ENCODE measurements around the gene AHDC1.
"Not testable (repeated sequence)": the region's sequence is repeated elsewhere in the genome, so short reads cannot be mapped to it uniquely, and the experiment has no call there.

The AHDC1 gene

DNA sequence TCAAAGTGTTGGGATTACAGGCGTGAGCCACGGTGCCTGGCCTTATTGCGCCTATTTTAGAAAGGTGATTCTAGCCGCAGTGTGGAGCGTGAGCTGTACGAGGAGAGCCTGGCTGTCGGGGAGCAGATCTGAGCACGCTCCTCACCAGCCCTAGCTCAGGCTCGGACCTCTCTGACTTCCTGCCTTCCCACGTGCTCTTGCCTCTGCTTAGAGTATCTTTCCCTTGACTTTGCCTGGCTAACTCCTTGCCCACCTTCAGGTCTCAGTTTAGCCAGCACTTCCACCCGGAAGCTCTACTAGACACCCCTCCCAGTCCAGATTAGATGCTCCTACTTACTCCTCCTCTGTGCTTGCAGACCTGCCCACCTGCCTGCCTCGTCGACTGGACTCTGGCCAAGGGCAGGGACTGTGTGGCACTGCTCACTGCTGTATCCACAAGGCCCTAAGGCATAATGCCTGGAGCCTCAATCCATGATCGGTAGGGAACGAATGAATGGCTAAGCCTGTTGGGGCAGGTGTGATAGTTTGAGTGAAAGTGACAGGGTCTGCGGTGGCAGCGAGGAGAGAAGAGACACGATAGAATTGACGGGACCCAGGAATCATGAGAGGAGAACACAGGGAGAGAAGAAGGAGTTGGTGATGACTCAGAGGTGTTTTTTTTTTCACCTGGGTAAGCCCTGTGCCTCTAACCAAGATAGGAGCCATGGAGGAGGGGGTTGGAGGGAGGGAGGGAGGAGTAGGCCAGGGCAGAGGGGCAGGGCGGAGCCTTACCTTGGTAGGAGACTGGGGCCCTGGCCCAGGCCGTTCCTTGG lies 85.8 kb downstream of the AHDC1 start:
- DNase-seq (ENCODE audit: low spot score): no peak

DNA sequence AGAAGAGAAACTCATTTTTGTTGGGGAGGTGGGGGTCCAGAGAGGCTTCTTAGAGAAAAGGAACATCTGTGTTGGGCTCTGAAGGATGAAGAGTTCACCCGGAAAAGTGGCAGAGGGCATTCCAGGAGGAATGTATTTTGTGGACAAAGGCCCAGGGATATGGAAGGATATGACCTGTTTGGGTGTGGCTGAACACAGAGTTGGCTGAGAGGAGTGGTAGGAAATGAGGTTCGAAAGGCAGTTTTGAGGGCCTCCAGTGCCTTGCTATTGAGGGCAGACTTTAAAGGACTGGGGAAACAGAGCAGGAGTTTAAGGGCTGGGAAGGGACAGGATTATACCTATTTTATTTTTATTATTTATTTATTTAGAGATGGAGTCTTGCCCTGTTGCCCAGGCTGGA lies 86.6 kb downstream of the AHDC1 start:
- no peak for DNase-seq (ENCODE audit: low spot score)

DNA sequence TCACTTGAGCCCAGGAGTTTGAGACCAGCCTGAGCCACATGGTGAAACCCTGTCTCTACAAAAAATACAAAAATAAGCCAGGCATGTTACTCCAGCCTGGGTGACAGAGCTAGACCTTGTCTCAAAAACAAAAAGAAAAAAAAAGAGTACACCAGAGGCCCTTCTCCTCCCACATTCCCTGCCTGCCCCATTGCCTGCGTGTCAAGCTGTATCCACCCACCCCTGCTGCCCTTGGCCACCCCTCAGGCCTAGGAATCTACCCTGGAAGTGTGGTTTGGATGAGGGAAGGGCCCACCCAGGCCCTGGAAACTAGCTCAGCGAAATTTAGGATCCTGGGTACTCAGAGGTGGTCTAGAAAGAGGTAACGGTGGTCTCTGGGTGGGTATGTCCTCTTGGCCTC lies 88.3 kb downstream of the AHDC1 start:
- no peak for DNase-seq (ENCODE audit: low spot score)

DNA sequence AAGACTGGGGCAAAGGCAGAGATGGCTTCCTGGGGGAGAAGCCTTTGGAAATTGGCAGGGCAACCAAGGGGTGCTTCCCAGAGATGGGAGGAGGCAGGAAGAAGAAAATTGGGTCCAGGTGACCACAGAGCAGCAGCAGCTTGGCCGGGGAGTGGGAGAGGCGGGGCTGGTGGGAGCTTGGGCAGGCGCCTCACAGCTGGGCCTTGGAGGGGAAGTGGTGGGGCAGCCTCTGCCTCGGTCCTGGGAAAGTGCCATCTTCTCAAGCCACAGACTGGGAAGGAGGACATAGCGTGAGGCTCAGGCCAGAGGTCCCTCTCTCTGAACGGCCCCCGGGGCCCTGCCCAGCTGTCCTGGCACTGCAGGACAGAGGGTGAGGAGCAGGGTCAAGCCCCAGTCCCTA lies 90.0 kb downstream of the AHDC1 start:
- DNase-seq (ENCODE audit: low spot score): no peak

DNA sequence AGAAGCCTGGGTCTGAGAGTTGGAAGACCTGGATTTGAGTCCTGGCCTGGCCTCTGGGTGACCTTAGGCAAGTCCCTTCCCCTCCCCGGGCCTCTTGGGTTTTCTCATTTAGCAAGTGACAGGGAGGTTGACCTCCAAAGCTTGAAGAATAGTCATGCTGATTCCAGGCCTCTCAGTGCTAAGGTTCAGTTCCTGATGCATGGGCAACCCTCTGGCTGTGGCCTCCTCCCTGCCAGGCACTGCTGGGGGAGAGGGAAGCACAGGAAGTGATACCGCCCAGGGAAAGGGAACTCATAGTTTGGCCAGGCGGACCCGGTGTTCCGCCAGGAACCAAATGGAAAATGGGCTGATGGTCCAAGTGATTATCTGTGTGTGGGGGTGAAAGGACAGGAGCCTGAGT lies 90.4 kb downstream of the AHDC1 start:
- DNase-seq (ENCODE audit: low spot score): no peak

DNA sequence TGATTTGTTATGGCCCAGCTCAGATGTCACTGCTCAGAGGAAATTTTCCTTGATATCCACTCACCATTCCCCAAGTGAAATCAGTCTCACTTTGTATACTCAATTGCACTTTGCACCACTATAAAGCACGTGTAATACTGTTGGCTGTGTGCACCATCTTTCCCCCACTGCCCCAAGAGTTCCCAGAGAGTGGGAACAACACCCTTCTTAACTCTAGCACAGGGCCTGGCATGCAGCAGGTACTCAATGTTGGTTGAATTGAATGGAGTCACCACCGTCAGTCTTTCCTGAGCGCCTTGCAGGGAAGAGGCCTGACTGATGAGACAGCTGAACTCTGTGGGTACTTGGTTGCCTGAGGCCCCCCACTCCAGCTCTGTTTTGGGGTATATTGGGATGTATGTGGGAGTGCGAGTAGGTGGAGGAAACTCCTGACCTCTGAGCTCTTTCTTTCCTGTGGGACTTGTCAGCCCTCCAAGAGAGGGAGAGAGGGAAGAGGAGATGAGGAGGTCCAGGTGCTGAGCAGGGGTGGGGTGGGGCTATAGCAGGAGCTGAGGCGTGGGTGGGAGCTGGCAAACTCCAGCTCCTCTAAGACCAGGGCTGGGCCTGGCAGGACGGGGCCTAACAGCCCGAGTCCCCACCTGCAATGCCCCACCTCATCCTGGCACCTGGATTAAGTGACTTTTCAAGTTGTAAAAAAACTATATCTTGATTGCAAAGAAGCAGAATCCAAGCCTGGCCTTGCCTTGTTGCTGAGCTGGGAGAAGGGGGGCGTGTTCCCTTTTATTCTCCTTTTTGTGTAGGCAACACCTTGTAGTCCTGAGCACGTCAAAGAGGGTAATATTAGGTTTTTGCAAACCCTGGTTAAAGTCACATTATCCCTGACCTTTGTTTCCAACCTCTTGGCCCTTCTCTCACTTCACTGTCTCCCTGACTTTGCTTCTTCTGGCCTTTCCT lies 94.5 kb downstream of the AHDC1 start:
- no peak for DNase-seq (ENCODE audit: low spot score)

DNA sequence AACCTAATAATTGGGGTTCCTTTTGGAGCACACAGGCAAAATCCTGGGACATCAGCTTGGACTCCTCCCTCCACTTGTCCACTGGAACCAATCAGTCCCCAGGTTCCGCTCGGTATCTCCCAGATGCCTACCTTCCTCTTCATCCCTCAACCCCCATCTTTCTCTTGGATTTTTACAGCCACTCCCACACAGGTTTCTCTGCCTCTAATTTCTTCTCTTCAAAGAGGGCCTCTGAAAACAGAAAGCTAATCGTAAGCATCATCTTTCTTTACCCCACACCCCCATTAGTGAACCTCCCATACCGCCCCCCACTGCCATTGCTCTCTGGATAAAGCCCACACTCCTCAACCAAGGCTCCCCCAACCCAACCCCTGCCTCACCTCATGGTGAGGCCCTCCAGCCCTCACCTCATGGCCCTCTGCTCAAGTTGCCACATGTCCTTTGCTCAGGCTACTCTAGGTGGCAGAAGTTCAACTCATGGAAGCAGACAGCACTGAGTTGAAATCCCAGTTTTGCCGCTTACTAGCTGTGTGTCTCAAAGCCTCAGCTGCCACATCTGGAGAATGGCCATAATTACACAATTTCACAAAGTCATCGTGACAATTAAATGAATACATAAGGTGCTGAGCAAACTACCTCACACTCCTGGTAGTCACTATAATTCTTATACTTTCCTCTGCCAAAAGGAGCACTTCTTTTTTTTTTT lies 95.8 kb downstream of the AHDC1 start:
- DNase-seq (ENCODE audit: low spot score): no peak

DNA sequence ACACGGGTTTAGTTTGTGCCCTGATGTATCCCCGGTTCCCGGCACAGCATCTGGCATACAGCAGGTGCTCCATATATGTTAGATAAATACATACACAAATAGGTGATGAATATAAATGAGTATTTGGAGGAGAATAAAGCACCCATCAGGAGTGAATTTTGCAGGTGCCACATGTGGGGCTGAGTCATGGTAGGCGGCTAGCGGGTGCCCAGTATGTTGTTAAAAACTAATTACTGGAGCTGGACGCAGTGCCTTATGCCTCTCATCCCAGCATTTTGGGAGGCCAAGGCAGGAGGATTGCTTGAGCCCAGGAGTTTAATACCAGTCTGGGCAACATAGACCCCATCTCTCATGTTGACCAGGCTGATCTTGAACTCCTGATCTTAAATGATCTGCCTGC lies 97.2 kb downstream of the AHDC1 start:
- no peak for DNase-seq (ENCODE audit: low spot score)

DNA sequence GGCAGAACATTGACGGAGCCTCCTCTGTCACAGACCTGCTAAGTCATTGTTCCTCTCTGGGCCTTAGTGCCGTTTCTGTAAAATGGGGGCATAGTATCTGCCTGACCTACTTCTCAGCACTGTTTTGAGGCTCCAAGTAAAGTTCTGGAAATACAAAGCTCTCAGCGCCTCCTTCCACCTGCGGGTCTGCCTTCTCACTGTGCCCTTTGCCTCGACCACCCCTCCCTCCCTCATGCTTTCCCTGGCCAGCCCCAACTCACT lies 98.6 kb downstream of the AHDC1 start:
- DNase-seq (ENCODE audit: low spot score): no peak

DNA sequence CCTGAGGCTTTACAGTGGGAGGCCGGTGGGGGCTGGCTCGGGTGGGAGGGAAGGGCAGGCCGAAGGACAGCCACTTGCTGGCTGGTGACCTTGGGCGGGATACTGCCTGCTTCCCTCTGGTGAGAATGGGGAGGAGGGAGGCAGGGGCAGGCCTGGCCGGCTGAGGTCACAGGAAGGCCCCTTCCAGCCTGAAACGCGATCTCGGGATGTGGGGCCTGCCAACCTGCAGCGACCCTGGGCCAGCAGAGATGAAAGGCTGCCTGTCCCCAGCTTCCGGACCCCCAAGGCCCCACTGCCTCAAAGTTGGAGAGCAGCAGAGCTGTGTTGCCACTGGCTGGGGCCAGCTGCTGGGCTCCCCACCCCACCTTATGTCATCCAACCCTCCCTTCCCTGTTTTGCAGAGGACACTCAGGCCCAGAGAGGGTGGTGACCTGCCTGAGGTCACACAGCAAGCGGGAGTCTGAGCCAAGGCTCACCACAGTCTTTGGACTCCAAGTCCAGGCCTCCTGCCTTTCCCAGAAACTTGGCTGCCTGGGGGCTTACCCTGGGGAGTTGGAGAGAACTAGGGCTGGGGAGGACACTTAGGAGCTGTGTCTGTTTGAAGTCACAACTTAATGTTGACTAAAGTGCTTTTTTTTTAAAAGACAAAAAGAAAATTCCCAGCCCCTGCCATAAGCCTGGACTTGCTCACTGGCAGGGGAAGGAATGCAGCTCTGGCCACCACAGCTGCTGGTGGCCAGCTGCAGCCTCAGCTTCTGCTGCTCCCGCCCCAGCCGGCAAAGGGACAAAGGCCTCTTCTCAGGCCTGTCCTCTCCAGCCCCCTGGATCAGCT lies 99.1 kb downstream of the AHDC1 start:
- no peak for DNase-seq (ENCODE audit: low spot score)

DNA sequence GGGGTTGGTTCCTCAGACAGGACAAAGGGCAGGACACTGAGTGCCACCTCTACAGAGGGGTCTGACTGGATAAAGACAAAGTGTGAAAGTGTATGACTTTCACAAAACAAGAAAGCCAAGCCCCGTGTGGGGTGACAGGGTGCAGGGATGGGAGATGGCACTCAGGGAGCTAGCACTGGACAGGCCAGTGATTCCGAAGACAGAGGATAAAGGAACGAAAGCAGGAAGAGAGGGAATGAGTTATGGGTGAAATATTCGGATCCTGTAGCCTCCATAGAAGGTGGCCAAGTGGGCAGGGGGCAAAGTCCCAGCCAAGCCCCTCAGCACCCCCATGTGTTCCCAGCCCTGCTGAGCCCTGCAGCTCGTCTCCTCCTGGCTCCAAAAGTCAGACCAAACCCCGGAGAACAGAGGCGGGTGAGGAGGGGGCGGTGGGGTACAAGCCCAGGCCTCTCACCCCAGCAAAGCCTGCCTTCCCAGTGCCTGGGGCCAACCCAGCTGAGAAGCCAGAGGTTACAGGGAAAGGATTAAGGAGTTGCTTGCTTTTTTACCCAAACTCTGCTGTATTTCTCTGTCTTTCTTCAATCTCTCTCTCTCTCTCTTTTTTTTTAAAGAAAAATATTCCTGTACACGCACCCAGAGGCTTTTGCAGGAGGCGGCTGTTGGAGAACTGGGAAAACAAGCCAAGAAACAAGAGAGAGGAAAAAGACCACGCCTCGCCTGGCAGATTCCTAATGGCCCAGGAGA lies 99.9 kb downstream of the AHDC1 start:
- DNase-seq (ENCODE audit: low spot score): no peak

DNA sequence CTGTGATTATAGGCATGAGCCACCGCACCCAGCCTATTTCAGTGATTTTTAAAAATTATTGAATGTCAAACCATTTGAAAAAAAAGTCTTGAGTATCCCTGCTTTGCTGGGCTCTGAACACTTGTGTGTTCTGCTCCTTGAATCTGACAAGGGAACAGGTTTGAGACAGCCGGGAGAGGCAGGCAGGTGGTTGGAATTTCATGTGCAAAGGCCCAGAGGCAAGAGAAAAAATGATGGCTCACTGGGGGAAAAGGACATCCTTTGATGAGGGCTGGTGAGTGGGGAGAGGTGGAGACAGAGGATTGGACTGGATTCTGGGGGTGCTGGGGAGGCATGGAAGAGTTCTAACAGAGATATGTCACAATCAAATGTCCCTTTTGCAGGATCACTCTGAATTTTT lies 100.9 kb downstream of the AHDC1 start:
- DNase-seq (ENCODE audit: low spot score): no peak

DNA sequence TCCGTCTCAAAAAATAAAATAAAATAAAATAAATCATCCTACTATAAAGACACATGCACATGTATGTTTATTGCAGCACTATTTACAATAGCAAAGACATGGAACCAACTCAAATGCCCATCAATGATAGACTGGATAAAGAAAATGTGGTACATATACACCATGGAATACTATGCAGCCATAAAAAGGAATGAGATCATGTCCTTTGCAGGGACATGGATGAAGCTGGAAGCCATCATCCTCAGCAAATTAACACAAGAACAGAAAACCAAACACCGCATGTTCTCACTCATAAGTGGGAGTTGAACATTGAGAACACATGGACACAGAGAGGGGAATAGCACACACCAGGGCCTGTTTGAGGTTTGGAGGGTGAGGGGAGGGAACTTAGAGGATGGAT lies 102.8 kb downstream of the AHDC1 start:
- not testable (repeated sequence) for DNase-seq (ENCODE audit: low spot score)

DNA sequence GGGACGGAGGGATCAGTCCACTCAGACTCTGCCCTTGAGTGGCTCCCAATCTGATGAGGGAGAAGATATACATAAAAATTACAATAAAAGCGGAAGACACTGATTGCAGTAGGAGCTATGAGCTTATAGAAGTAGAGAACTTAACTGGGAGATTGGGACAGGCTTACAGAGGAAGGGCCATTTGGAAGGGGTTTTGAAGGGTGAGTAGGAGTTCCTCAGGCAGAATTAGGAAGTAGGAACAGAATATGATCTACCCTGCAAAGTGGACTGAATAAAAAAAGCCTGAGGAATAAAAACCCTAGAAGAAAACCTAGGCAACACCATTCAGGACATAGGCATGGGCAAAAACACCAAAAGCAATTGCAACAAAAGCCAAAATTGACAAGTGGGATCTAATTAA lies 104.8 kb downstream of the AHDC1 start:
- no peak for DNase-seq (ENCODE audit: low spot score)

DNA sequence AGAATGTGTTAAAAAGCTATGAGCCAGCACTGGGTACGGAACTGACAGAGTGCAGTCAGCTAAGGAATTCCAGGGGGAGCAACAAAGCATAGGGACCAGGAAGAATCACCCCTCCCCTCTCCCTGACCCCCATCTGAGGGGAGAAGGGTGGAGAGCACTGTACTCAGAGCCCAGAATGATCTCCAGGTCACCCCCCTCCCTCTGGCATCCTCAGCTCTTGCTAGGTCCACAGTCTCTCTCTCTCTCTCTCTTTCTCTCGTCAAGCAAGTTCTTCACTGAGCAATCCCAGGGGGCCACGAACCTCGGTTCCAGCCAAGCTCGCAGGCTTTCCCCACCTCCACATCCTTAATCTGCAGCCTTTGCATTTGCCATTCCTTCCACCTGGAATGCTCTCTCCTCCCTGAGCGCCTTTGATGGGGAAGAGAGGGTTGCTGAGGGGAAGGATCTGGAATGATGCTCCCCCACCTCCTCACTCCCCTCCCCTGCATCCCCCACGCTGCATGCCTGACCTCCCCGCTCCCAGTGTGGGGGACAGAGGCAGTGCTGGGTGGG lies 107.3 kb downstream of the AHDC1 start:
- DNase-seq (ENCODE audit: low spot score): no peak

DNA sequence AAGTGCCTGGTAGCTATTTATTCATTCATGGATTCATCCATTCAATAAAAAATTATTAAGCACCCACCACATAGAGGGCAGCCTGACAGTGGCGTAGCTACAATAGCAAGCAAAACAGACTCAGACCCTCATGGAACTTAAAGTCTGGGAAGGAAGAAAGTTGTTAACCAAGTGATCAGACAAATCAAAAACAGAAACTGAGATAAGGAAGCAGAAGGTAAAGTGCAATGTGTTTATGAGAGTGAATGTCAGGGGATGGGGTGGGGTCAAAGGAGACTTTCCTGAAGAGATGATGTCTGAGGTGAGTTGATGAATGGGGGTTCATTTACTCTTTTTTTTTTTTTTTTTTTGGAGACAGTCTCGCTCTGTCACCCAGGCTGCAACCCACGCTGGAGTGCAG lies 111.1 kb downstream of the AHDC1 start:
- DNase-seq (ENCODE audit: low spot score): no peak

DNA sequence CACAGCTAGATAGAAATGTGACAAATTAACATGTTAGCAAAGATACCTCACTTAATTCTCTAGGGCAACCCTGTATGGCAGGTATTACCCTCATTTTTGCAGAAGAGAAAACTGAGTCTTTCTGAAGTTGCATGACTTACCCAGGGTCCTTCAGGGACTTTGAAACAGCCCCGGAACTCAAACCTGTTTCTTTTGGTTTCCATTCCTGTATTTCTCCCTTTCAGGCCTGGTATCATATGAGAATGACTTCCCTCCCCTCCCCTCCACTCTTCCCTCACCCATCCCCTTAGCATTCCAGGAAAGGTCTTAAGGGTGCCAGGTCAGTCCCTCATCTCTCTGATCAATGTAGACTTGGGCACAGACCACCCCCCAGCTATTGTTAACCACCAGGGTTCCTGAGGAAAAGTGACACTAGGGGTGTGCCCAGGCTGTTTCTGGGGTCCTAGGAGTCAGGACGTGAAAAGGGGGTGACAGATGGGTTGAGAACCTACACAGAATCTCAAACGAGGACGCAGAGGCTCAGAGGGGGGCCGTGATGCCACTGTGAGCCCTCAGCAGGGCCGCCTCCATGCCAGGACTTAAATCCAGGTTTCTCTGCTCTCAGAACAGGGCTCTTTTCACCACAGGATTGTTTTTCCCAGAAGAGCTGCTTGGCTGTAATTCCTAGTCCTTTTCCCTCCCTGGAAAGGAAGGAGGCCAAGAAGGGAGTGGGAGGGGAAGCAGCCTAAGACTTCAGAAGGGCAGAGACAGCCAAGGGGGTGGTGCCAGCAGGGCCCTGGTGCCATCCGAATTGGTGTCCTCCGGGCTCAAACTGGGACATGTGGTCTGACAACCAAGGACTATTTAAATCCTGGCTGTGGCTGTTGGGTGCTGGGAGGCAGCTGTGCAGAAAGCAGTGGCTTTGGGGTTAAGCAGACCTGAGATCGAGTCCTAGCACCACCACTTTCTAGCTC lies 111.9 kb downstream of the AHDC1 start:
- DNase-seq (ENCODE audit: low spot score): no peak

DNA sequence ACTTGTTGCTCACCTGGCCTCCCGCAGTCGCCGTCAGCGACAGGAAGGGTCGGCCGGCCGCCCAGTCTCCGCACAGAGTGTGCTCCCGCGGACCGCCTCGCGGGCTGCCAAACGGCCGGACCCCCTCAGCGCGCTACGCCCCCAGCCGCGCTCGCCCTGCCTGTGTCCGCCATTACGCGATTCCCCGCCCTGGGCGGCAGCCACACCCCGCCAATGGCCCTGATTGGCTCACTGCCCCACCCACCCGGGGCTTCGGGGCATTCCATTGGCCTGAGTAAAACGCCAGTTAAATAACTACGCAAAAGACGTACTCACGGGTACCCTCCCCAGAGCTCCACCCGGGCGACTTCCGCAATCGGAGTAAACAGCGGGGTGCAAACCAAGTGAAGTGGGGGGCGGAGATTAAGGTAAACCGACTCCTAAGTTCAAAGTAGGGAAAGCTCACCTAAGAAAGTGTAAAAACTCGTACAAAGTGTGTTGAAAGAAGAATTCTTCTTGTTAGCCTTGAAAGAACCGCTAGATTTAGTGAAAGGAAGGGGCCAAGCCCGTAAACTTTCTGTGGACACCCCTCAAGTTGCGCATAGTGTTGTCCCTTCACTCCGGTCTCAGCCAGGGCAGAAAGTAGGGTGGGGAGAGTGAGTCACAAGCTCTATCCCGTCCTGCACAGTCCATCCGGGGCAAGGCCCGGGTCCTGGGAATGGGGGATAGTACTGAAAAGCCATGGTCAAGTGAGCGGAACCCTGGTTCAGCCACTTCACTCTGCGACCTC lies 113.8 kb downstream of the AHDC1 start, which contains the start of gene WASF2:
Gene WASF2 (minus strand): TSS at position 195 of the 769 bp plus-strand sequence. CDS start 61,277 bp downstream, outside the sequence.
- peak; percentile 98 for DNase-seq (ENCODE audit: low spot score)

DNA sequence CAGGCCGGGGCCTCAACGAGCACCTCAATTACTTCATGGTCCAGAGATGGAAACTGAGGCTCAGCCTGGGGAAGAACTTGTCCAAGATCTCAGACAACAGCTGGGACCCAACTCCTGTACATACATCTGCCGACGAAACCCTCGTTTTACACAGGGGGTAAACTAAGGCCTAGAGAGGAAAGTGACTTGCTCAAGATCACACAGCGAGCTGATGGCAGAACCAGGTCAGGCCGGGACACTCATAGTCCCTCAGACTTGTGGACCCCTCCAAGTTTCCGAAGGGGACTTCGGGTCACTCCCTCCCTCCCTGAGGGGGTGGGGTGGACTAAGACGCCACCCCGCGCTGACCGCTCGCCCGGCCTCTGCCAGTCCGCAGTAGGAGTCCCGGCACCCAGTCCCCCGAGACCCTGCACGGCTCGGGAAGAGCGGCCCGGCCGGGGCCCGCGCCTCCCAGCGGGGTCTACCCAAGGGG lies 114.4 kb downstream of the AHDC1 start:
- DNase-seq (ENCODE audit: low spot score): peak; percentile 30
